Loucy (cell line): ENCODE results near the gene PHETA2.

Experiments used
- EZH2phosphoT487 ChIP-seq: fragments of 200-600 bp; IDR thresholded peaks from 2 replicates; pipeline ENCODE4 v1.6.1; 2018; ENCODE audit warnings: antibody characterized with exemption, mild to moderate bottlenecking, moderate library complexity, borderline replicate concordance
- TF ChIP-seq, protein P1 (sequence below): fragments of 200-600 bp; sonication (generic); conservative IDR thresholded peaks from 2 replicates; pipeline ENCODE4 v1.5.1; 2014; ENCODE audit warnings: mild to moderate bottlenecking, antibody characterized with exemption, low read length

DNA sequence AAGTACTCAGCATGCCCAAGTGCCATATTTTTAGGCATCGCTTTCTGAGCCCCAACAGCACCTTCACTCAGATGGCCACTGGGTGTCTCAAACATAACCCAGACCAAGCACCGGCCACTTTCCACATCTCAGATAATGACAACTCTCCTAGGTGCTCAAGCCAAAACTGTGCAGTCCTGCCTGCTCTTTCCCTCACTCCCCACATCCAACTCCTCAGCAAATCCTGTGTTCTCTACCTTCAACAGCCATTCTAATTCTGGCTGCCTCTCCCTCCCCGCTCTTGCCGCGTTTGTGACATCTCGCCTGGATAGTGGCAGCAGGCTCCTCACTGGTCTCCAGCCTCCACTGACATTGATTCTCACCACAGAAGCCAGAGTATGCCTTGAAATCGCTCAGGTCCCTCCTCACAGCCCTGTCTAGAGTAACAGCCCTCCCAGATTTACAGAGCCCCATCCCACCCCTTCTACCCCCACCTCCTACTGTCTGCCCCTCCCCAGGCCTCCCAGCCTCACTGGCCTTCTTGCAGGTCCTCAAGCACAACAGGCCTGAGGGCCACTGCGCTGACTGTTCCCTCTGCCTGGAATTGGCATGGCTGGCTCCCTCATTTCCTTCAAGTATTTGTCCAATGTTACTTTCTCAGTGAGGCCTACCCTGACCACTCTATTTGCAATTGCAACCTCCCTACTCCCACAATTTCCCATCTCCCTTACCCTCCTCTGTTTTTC, 1.3 kb upstream of the PHETA2 start:
- TF ChIP-seq, protein P1, sequence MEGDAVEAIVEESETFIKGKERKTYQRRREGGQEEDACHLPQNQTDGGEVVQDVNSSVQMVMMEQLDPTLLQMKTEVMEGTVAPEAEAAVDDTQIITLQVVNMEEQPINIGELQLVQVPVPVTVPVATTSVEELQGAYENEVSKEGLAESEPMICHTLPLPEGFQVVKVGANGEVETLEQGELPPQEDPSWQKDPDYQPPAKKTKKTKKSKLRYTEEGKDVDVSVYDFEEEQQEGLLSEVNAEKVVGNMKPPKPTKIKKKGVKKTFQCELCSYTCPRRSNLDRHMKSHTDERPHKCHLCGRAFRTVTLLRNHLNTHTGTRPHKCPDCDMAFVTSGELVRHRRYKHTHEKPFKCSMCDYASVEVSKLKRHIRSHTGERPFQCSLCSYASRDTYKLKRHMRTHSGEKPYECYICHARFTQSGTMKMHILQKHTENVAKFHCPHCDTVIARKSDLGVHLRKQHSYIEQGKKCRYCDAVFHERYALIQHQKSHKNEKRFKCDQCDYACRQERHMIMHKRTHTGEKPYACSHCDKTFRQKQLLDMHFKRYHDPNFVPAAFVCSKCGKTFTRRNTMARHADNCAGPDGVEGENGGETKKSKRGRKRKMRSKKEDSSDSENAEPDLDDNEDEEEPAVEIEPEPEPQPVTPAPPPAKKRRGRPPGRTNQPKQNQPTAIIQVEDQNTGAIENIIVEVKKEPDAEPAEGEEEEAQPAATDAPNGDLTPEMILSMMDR = peak; percentile 27; the same call in 1 of the 2 replicates
- TF ChIP-seq EZH2phosphoT487 = no peak
